ENCODE measurements around the gene CDC6.
A peak's percentile ranks its signal among the peaks of the same experiment; 100 is the strongest.

The CDC6 gene

DNA sequence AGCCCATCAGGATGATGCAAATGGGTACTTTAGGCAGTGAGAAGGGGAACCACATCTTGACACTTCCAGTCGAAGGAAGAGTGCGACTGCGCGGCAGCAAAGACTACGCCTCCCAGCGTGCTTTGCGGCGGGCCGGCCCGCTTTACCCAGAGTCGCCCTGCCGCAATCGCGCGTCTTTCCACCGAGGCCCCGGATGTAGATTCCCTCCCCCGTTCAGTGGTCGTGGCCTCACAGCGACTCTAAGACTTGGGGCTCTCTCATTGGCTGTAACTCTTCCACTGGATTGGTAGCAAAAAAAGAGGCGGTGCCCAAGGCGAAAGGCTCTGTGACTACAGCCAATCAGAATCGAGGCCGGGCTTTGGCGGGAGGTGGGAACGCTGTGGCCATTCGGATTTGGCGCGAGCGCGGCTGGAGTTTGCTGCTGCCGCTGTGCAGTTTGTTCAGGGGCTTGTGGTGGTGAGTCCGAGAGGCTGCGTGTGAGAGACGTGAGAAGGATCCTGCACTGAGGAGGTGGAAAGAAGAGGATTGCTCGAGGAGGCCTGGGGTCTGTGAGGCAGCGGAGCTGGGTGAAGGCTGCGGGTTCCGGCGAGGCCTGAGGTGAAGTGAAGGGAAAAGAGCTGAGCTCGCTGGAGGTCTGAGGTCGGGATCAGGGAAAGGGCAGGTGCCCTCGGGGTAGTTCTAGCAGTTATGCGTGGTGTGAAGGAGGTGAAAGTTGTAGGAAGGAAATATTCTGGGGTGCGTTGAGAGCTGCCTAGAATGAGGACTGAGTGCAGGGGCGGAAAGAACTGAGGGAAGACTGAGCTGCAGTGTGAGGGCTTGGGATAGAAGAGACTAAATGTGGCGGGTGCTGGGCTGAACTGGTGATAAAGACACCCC lies at the start of gene CDC6:
Gene CDC6 (plus strand): TSS at position 386 of the 876 bp plus-strand sequence. CDS start 1,542 bp downstream, outside the sequence.
- DNase-seq (ENCODE audit: low read depth) = peak; percentile 95

- no peak for DNase-seq (ENCODE audit: low read depth)
Observed at GRCh38 chr17:40241252-40241834, 46.3 kb upstream of the CDC6 start.

- peak; percentile 28 for DNase-seq (ENCODE audit: low read depth)
Observed at GRCh38 chr17:40242774-40243173, 44.9 kb upstream of the CDC6 start.

GRCh38 chr17:40243761-40244160 lies 43.9 kb upstream of the CDC6 start:
- no peak for DNase-seq (ENCODE audit: low read depth)

- DNase-seq (ENCODE audit: low read depth) = no peak
Observed at GRCh38 chr17:40244255-40244654, 43.4 kb upstream of the CDC6 start.

- no peak for DNase-seq (ENCODE audit: low read depth)
Observed at GRCh38 chr17:40247926-40248495, 39.7 kb upstream of the CDC6 start.

- no peak for DNase-seq (ENCODE audit: low read depth)
Observed at GRCh38 chr17:40248507-40248906, 39.2 kb upstream of the CDC6 start.

DNA sequence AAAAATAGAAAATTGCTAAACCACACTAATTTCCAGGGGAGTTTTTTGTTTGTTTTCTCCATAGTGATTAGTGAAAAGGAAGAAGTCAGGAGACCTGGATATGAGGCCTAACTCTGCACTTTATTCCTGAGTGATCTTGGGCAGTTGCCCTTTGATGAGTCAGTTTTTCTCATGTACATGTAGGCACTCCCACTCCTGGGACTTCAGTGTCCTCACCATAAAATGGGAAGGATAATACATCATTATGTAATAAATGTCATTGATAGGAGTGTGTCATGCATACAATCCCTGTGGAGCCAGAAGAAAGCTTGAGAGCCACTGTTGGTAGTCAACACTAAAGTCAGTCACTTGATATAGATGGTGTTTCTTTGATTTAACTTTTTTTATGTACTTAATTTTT lies 36.1 kb upstream of the CDC6 start:
- peak; percentile 73 for DNase-seq (ENCODE audit: low read depth)

GRCh38 chr17:40253565-40253964 lies 34.1 kb upstream of the CDC6 start:
- no peak for DNase-seq (ENCODE audit: low read depth)

- no peak for DNase-seq (ENCODE audit: low read depth)
Observed at GRCh38 chr17:40259505-40259904, 28.2 kb upstream of the CDC6 start.

- no peak for DNase-seq (ENCODE audit: low read depth)
Observed at GRCh38 chr17:40260528-40260927, 27.2 kb upstream of the CDC6 start.

DNA sequence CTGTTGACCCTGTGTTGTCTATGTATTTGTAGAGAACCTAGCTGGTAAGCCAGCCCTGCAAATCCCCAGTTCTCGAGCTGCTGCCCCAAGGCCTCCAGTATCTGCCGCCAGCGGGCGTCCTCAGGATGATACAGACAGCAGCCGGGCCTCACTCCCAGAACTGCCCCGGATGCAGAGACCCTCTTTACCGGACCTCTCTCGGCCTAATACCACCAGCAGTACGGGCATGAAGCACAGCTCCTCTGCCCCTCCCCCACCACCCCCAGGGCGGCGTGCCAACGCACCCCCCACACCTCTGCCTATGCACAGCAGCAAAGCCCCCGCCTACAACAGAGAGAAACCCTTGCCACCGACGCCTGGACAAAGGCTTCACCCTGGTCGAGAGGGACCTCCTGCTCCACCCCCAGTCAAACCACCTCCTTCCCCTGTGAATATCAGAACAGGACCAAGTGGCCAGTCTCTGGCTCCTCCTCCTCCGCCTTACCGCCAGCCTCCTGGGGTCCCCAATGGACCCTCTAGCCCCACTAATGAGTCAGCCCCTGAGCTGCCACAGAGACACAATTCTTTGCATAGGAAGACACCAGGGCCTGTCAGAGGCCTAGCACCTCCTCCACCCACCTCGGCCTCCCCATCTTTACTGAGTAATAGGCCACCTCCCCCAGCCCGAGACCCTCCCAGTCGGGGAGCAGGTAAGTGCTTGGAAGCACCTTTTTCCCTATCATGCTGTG lies 23.1 kb upstream of the CDC6 start:
- no peak for DNase-seq (ENCODE audit: low read depth)

DNA sequence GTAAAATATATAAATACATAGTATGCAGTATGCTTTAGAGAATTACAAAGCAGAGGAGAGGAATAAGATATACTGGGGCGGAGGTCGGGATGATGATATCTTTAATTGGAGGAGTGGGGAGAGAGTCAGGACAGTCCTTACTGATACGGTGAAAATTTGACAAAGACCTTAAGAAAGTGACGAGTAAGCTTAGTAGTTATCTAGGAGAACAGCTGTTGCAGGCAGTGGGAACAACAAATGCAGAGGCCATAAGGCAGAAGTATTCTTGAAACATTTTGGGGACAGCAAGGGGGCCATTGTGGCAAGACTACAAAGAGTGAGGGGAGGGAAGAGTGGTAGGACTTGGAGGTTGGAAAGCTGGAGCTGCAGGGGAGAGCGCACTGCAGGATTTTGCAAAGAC lies 22.3 kb upstream of the CDC6 start:
- no peak for DNase-seq (ENCODE audit: low read depth)

DNA sequence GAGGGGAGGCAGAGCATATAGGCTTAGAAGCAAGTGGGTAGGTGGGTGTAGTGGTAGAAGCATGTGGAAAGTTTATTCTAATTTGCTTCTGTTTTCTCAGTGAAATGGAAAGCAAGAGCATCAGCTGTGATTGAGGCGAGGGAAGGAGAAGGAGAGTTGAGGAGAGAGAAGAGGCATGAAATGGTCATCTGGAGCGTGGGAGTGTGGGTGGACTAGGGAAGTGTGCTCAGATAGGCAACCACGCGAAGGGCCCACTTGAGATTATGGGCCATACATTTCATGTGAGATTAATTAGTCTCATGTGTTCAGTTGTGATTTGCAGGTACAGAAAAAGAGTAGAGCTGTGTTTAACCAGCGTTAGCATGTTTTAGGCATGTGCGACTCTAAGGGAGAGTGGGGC lies 20.8 kb upstream of the CDC6 start:
- DNase-seq (ENCODE audit: low read depth) = no peak

DNA sequence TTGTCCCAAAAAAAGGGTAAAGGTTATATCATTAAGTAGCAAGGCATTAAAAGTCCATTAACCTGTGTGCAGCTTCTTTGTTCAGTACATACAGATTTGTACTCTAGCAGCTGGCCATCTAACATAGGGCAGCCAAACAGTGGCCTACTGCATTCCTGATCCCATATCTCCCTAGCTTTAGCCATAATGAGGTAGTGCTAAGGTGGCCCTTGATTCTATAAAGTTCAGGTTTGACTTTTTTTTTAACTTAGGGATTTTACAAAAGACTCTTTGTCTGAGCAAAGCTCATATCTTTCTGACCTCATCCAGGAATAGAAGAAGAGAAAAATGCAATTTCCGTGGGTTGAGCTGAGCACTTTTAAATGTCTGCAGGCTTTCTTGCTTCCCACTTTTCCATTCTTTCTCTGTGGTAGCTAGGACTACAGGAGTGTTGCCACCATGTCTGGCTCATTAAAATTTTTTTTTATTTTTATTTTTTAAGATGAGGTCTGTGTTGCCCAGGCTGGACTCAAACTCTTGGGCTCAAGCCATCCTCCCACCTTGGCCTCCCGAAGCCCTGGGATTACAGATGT lies 19.5 kb upstream of the CDC6 start:
- no peak for DNase-seq (ENCODE audit: low read depth)

DNA sequence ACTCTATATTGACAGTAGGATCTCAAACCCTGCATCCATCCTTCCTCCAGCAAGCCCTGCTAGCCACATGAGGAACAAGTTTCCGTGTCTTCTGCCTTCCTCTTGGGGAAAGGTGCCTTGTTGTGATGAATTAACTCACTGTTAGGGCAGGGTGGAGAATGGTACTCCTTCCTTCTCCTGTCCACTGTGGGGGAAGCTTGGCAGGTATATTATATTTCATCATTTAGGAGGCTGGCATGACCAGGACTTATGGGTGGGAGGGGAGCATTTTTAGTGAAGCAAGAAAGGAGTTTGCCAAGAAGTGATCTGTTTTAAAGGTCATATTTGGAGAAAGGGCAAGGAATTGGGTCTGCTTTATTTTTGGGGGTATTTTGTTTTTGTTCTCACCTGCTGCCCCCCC lies 9.3 kb upstream of the CDC6 start:
- DNase-seq (ENCODE audit: low read depth) = no peak

- no peak for DNase-seq (ENCODE audit: low read depth)
Observed at GRCh38 chr17:40279402-40279801, 8.3 kb upstream of the CDC6 start.

DNA sequence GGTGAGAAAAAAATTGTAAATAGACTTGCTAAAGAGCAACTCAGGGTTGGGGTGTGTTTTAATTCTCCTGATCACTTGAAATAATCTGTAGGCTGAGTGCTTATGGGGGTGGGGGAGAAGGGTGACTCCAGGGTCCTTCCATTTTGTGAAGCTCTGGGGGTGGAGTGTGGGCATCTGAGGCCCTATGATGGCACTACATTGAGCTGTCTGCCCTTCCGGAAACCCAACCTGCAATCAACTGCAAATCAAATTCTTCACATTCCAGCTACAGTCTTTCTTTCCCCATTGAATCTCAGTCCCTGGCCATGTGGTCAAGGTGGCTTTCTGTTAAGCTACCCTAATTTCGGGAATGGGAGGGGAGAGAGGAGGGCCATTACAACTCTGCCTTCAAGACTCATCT lies 6.0 kb upstream of the CDC6 start:
- DNase-seq (ENCODE audit: low read depth) = no peak

GRCh38 chr17:40283662-40284061 lies 4.0 kb upstream of the CDC6 start:
- DNase-seq (ENCODE audit: low read depth) = peak; percentile 80

DNA sequence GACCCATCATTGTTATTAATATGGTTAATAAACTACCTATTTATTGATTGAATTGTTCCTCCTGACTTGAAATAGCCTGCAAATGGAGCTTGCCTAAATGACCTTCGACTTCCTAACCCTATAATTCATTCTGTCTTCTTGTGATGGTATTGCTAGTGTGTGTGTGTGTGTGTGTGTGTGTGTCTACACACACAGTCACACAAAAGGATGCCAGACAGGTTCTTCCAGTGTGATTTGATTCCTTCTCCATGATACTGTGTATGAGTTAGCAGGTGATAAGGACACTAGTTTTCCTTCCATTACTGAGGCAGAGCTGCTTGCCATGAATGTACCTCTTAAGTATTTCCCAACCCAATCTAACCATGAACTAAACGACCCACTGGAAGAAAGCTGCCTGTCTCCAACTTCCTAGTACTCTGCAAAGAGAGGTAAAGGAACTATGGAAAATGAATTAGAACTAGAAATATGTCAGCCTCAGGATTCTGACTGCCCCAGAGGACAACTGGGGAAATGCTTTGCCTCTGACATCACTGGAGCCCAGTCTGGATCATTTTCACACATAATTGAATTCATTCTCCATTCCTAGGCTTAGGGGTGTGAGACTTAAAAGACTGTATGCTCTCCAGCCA lies 3.5 kb upstream of the CDC6 start:
- DNase-seq (ENCODE audit: low read depth) = peak; percentile 38

DNA sequence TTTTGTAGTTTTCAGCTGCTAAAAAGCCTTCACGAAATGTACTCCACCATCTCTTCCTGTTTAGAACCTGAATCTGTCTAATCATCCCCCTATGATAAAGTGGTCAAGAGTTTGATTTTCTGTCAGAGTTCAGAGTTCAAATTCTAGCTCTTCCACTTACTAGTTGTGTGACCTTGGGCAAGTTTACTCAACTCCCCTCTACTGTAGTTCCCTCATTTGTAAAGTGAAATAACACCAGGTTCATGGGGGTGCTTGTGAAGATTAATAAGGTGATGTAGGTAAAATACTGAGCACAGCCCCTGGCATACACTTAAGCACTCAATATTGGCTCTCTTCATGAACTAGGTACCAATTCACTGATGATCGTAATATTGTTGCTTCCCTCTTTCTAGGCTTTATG lies 1.2 kb upstream of the CDC6 start:
- no peak for DNase-seq (ENCODE audit: low read depth)

GRCh38 chr17:40287159-40287493 lies 553 bp upstream of the CDC6 start:
- no peak for DNase-seq (ENCODE audit: low read depth)
